ENCODE measurements around the gene CMC1.

GRCh38 chr3:28247286-28247685 is 5.9 kb downstream of the CMC1 start:
- TF ChIP-seq, protein P1, sequence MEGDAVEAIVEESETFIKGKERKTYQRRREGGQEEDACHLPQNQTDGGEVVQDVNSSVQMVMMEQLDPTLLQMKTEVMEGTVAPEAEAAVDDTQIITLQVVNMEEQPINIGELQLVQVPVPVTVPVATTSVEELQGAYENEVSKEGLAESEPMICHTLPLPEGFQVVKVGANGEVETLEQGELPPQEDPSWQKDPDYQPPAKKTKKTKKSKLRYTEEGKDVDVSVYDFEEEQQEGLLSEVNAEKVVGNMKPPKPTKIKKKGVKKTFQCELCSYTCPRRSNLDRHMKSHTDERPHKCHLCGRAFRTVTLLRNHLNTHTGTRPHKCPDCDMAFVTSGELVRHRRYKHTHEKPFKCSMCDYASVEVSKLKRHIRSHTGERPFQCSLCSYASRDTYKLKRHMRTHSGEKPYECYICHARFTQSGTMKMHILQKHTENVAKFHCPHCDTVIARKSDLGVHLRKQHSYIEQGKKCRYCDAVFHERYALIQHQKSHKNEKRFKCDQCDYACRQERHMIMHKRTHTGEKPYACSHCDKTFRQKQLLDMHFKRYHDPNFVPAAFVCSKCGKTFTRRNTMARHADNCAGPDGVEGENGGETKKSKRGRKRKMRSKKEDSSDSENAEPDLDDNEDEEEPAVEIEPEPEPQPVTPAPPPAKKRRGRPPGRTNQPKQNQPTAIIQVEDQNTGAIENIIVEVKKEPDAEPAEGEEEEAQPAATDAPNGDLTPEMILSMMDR (IDR thresholded peaks at IDR 0.05; ENCODE audit: low read depth, low read length) = no peak
- TF ChIP-seq EZH2phosphoT487 (IDR thresholded peaks at IDR 0.05; ENCODE audit: low read depth) = no peak

Data from OCI-LY3 (cell line).